HK-2 (cell line): ENCODE results near the gene JAG1.

Source experiments
- DNase-seq: peaks from one replicate; pipeline ENCODE4 v3.0.0-alpha.2; 2018; ENCODE audit not compliant: unreplicated experiment

Gene JAG1

DNA sequence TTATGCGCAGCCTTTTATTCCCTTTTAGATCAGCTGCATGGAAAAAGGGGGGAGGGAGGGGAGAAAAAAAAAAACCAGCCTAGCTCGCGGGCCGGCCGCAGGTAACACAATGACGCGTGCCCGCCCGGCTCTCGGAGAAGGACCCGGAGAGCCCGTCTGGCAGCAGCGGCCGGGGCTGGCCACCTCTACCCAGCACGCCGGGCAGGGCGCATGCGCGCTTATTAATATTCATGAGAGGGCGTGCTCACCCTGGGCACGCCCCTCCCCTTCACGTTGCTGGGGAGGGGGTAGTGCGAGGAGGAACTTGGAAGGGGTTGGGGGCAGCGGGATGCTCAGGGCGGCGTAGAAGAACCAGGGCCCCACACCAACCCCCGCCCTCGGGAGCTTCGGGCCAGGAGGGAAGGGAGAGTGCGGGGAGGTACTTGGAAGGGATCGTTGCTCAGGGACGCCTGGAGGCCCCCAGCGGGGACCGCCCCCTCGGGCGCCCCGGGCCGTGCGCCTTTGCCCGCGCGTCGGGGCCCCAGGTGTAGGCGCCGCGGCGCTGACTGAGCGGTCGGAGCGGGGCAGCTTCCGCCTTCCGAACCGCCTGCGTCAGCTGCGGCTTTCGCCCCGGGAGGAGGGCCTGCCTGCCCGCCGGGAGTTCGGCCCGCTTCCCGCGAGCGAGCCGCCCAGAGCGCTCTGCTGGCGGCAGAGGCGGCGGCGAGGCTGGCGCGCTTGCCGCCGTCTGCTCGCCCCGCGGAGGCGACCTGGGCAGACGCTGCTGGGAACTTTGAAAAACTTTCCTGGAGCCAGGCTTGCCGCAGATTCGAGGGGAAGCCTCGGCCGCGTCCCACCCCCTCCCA, at the start of gene JAG1:
Gene JAG1 (minus strand): TSS at position 158 of the 842 bp plus-strand sequence. CDS start 469 bp downstream, outside the sequence.
- DNase-seq = peak; percentile 99

- no peak for DNase-seq
Measured at GRCh38 chr20:10721976-10722375, 48.2 kb upstream of the JAG1 start.

- no peak for DNase-seq
Measured at GRCh38 chr20:10721137-10721896, 47.5 kb upstream of the JAG1 start.

- no peak for DNase-seq
Measured at GRCh38 chr20:10720565-10720964, 46.8 kb upstream of the JAG1 start.

GRCh38 chr20:10719740-10720385, 46.1 kb upstream of the JAG1 start:
- no peak for DNase-seq

- no peak for DNase-seq
Measured at GRCh38 chr20:10718661-10719060, 44.9 kb upstream of the JAG1 start.

DNA sequence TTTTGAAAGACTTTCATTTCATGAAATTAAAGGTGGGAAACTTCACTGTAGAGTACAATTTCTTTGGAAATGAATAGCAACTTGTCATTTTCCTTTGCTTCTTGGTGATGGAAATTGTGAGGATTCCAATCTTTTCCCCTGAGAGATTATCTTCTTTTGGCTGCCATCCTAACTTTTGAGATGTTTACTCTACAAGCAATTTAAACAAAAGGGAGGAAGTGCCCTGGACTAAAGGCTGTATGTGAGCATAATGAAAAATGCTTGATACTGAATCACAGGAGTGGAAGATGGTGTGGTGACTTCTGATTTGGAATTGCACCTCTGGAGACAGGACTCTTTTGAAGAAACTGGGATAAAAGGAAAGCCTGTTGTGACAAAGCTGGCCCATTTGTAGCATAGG, 43.1 kb upstream of the JAG1 start:
- no peak for DNase-seq

GRCh38 chr20:10715035-10715434, 41.2 kb upstream of the JAG1 start:
- no peak for DNase-seq

- DNase-seq = no peak
Measured at GRCh38 chr20:10714236-10714975, 40.6 kb upstream of the JAG1 start.

DNA sequence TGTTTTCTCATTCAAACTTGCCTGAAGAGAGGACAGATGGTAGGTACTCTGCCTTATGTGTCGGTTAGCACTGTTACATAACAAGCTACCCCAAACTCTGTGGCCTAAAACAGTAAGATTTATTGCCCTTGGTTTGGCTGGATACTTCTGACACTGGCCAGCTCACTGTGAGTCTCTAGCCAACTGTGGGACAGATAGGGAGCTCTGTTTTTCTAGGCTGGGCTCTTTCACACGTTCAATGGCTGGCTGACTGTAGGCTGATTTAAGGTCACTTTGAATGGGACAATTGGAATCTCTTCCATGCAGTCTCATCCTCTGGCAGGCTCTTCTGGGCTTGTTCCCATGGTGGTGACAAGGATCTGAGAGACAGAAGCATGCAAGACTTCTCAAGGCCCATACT, 39.4 kb upstream of the JAG1 start:
- no peak for DNase-seq

DNA sequence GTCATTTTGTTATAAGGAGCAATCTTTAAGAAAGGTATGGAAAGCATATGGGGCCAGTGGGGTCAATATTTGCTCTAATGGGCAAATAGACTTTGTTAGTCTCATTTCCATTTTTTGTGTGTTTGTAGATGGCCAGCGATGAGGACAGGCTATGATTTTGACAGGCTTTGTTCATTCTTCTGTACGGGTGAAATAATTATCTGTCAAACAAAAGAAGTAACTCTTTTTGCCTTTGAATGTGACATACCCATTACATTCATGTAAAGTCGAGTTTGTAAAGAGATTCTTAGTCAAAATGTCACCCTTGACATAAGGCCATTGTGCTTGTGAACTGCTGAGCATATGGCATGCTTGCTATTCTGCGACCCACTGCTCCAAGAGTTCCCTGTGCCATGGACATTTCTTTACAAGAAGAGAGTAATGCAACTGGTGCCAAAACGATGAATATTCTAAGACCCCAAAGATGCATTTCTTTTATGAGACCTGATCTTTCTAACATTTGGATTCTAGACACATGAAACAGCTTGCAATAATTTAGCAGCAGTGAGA, 38.2 kb upstream of the JAG1 start:
- no peak for DNase-seq

DNA sequence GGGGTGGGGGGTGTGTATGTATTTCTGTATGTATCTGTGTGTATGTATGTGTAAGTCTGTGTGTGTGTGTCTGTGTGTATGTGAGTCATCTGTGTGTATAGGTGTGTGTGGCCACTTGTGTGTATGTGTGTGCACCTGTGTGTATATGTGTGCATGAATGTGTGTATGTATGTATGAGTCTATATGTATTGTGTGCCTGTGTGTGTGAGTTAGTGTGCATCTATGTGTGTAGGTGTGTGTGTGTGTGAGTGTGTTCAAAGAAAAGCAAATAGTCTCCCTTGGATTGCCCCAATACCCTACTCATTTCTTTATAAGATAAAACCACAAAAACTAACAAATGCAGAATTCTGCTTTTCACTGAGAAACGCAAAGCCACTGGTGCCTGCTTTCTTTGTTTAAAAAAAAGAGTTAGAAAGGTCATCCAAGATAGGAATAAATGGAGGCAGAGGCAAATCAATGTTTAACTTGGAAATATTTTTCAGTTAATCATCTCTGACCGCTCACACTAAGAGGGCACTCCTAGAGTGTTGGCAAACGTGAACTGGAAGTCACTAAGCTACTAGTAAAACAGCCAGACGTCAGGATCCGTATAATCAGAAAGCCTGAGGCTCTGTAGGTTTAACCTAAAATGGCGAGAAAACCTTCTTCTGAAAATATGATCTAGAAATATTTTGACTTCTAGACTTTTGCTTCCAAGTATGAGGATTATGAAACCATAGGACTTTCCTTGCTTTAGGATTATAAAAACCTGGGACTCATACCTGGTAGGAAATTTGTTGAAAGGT, 37.4 kb upstream of the JAG1 start:
- no peak for DNase-seq

- no peak for DNase-seq
Measured at GRCh38 chr20:10709916-10710315, 36.1 kb upstream of the JAG1 start.

DNA sequence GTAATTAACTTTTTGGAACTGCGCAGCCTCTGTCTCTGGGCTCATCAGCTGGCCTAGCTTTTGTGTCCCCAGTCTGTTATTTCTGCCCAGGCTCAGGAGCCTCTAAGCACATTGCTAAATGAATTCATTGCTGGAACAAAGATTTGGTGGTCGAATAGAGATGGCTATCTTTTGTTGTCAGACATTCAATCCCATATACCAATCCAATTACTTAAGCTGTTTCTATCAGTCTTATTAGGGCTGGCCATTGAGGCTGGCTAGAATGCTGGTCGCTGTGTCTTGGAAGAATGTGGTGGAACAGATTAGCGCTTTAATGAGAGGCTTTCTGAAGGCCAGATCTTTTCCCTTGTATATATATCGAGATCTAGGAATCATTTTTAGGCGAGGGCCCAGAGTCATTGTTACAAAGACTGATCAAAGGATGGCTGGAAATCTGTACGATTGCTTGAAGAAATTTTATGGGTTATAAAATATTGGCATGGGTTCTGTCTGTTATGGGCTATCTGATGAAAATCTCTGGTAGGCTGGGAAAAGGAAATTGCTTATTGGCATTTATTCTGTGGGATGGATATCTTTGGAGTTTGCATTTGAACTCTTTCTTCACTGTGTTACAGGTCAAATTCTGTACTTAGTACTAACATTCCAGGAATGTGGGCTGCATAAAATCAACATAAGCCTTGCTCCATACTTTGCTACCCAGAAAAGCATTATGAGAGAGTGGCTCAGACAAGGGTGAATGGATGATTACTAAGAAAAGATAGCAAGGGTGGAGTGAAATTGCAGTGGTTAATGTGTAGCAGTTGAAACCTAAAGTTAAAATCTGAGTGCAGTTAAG, 34.8 kb upstream of the JAG1 start:
- no peak for DNase-seq

DNA sequence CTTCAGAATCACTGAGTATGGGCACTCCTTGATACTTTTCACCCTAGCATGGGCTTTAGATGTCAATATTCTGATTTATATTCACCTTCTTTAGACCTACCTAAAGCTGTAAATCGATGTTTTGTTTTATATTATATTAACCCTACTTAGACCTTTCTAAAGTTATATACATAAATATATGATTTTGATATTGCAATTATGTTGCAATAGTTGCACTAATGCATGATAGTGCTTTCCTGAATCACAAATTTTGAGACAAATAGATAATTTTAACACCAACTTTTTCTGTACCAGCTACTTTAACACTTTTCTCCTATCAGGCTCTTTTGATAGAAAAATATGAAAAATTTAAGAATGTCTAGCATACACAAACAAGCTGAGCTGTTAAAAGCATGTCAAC, 34.0 kb upstream of the JAG1 start:
- DNase-seq = no peak

GRCh38 chr20:10707068-10707467, 33.3 kb upstream of the JAG1 start:
- DNase-seq = no peak

GRCh38 chr20:10706460-10706811, 32.6 kb upstream of the JAG1 start:
- no peak for DNase-seq

- no peak for DNase-seq
Measured at GRCh38 chr20:10705801-10706459, 32.1 kb upstream of the JAG1 start.

DNA sequence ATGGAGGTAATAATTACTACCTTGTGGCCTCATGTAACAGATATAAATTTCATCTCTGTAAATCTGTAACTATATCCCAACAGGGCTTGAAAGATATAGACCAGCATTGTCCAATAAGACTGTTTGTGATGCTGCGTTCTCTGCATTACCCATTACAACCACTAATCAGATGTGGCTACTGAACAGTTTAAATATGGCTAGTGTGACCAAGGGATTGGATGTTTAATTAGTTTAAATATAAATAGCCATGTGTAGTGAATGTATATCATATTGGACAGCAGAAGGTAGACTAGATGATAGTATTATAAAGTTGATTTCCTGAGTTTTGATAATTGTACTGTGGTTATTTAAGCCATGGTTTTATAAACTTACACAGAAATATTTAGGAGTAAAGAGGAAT, 27.8 kb upstream of the JAG1 start:
- no peak for DNase-seq
